Caco-2 (cell line): ENCODE data around the gene IL1RL1. TPM values are rescaled to one million over a fixed set of nuclear protein-coding genes. Genes with fewer than 3 reads are reported as not detected.

ENCODE experiments used
- BruUV-seq: library from RNA; stranded (reverse); fragments of 400-500 nt; replicated peaks from 2 replicates; lab custom pipeline; 2021; lab: Mats Ljungman, UMichigan
- CTCF ChIA-PET: fragments of 300-600 bp; sonication (Branson Sonifier 250); formaldehyde crosslinking; loops from one replicate; lab custom pipeline; 2022; ENCODE audit warnings: antibody characterized with exemption; lab: Charles Lee
- POLR2A ChIA-PET: fragments of 300-600 bp; sonication (Branson Sonifier 250); formaldehyde crosslinking; loops from one replicate; lab custom pipeline; 2022; ENCODE audit warnings: antibody characterized with exemption; lab: Charles Lee
- DNase-seq, 2 experiments: peaks; one replicate each; pipeline versions ENCODE4 v3.0.0 to v3.0.0-alpha.2; 2020 to 2022
- H3K27me3 ChIP-seq: replicated peaks from 2 replicates; pipeline ENCODE4 v1.6.0; 2011; ENCODE audit warnings: low read length; ENCODE audit not compliant: control insufficient read depth, insufficient read depth
- H3K36me3 ChIP-seq: 2 replicates; pipeline ENCODE4 v1.5.1; 2011; ENCODE audit warnings: low read length; ENCODE audit not compliant: control insufficient read depth, insufficient read depth
- H3K4me1 ChIP-seq: fragments of 250-450 bp; sonication (Bioruptor Pico); 2 replicates; pipeline ENCODE4 v1.5.1; 2020; ENCODE audit warnings: mild to moderate bottlenecking
- H3K4me3 ChIP-seq: 2 replicates; pipeline ENCODE4 v1.5.1; 2011; ENCODE audit warnings: low read depth, mild to moderate bottlenecking, control low read depth, low read length
- H3K9me3 ChIP-seq: fragments of 250-450 bp; sonication (Bioruptor Pico); 2 replicates; pipeline ENCODE4 v1.5.1; 2020; ENCODE audit warnings: mild to moderate bottlenecking, moderate library complexity
- H3K27ac Mint-ChIP-seq: one replicate; pipeline ENCODE4 v1.8.0; 2022; ENCODE audit warnings: mixed read lengths; ENCODE audit not compliant: unreplicated experiment
- H3K27me3 Mint-ChIP-seq: one replicate; pipeline ENCODE4 v1.8.0; 2022; ENCODE audit warnings: mixed read lengths; ENCODE audit not compliant: insufficient read depth, unreplicated experiment
- H3K36me3 Mint-ChIP-seq: one replicate; pipeline ENCODE4 v1.8.0; 2022; ENCODE audit warnings: mild to moderate bottlenecking, mixed read lengths; ENCODE audit not compliant: insufficient read depth, unreplicated experiment
- H3K4me1 Mint-ChIP-seq: one replicate; pipeline ENCODE4 v1.8.0; 2022; ENCODE audit warnings: low read depth, mixed read lengths; ENCODE audit not compliant: unreplicated experiment
- H3K4me3 Mint-ChIP-seq: one replicate; pipeline ENCODE4 v1.8.0; 2022; ENCODE audit warnings: mild to moderate bottlenecking, moderate library complexity, mixed read lengths; ENCODE audit not compliant: unreplicated experiment
- H3K9me3 Mint-ChIP-seq: one replicate; pipeline ENCODE4 v1.8.0; 2022; ENCODE audit warnings: mixed read lengths; ENCODE audit not compliant: unreplicated experiment
- intact Hi-C: fragments of 100-400 bp; cut with micrococcal nuclease; formaldehyde crosslinking; loops from one replicate; pipeline ENCODE4 v1.10.0; 2022; ENCODE audit not compliant: unreplicated experiment
- total RNA-seq: library from RNA; stranded (reverse); gene quantifications from 2 replicates; pipeline ENCODE4 v1.2.3, GENCODE V29; 2022
- TF ChIP-seq, protein P1 (sequence below), 2 experiments: fragments of 200-600 bp in 1 of 2; IDR thresholded peaks; 1 replicate in 1 of 2; 2 replicates in 1 of 2; pipeline versions ENCODE4 v1.5.1 to v1.8.0; 2011 to 2022; ENCODE audit warnings: antibody characterized with exemption in 1 of 2, control low read depth in 1 of 2, inconsistent platforms in 1 of 2, low read depth in 1 of 2, low read length in 1 of 2, mild to moderate bottlenecking in 1 of 2, moderate library complexity in 1 of 2; ENCODE audit not compliant: insufficient read depth in 1 of 2, severe bottlenecking in 1 of 2, unreplicated experiment in 1 of 2

Gene IL1RL1
- total RNA-seq, 1 experiment from 2014 or later = not detected

DNA sequence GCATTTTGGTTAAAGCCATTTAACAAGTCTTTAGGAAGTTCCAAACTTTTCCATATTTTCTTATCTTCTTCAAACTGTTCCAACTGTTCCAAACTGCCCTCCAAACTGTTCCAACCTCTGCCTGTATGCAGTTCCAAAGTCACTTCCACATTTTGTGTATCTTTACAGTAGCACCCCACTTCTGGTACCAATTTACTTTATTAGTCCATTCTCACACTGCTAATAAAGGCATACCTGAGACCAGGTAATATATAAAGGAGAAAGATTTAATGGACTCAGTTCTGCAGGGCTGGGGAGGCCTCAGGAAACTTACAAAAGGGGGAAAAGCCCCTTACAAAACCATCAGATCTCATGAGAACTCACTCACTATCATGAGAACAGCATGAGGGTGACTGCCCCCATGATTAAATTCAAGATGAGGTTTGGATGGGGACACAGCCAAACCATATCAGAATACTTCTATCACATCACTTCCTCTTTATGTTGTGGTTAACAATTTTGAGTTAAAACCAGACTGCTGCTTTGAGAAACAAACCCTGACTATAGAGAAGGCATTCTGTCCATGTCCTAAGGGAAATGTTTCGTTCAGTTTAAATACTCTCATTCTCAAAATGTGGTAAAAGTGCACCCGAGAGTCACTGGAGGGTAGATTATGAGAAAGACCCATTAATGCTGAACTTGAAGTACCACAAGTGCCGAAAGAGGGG is 55.2 kb downstream of the IL1RL1 start:
- POLR2A ChIA-PET = no interaction called here
- TF ChIP-seq, protein P1, sequence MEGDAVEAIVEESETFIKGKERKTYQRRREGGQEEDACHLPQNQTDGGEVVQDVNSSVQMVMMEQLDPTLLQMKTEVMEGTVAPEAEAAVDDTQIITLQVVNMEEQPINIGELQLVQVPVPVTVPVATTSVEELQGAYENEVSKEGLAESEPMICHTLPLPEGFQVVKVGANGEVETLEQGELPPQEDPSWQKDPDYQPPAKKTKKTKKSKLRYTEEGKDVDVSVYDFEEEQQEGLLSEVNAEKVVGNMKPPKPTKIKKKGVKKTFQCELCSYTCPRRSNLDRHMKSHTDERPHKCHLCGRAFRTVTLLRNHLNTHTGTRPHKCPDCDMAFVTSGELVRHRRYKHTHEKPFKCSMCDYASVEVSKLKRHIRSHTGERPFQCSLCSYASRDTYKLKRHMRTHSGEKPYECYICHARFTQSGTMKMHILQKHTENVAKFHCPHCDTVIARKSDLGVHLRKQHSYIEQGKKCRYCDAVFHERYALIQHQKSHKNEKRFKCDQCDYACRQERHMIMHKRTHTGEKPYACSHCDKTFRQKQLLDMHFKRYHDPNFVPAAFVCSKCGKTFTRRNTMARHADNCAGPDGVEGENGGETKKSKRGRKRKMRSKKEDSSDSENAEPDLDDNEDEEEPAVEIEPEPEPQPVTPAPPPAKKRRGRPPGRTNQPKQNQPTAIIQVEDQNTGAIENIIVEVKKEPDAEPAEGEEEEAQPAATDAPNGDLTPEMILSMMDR (IDR thresholded peaks at IDR 0.05; ENCODE audit: insufficient read depth in 1 of 2, low read depth in 1 of 2, low read length in 1 of 2, severe bottlenecking in 1 of 2, unreplicated experiment in 1 of 2) = no peak
- Histone ChIP-seq H3K36me3 (no peaks in the 10 kb centered on the region), H3K9me3 (peaks cover 6% of the 10 kb centered on the region; the same call in 1 of the 2 replicates), H3K4me3 (no peak overlapping the region), H3K4me1 (no peaks in the 10 kb centered on the region), H3K27me3 (no peaks in the 10 kb centered on the region)
- peaks cover 24% of the 10 kb centered on the region for H3K9me3 Mint-ChIP-seq
- CTCF ChIA-PET = no interaction called here
- intact Hi-C loops = no loop called here
- H3K27me3 Mint-ChIP-seq = peaks cover 9% of the 10 kb centered on the region
- no peak overlapping the region for H3K4me3 Mint-ChIP-seq
- no peaks in the 10 kb centered on the region for H3K36me3 Mint-ChIP-seq
- no peak overlapping the region for H3K27ac Mint-ChIP-seq
- no peaks in the 10 kb centered on the region for H3K4me1 Mint-ChIP-seq
- BruUV-seq = no TSS peak
- DNase-seq = no peak

DNA sequence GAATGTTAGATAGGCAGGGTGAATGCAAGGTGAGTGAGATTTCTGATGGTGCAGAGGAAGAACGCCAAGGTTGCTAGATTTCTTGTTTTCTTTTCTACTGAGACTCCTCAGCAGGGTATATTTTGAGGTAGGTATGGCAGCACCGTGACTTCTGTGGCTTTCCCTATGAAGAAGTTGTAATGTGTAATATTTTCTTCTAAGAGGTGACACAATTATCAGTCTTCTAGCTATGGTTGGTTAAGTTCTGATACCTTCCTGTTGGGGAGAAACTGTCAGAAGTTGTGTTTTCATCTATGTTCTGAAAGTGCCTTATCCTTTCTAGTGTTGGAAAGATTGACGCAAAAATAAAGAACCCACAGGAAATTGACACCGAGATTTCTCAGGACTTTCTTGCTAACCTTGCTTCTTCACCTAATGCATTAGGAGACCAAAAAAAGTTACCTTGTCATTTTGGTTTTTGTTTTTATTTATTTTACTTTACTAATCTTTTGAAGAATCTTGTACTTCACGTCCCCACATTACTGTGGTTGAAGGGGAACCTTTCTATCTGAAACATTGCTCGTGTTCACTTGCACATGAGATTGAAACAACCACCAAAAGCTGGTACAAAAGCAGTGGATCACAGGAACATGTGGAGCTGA is 56.1 kb downstream of the IL1RL1 start:
- Mint-ChIP-seq H3K9me3 (peaks cover 24% of the 10 kb centered on the region), H3K27me3 (peaks cover 9% of the 10 kb centered on the region)
- CTCF ChIA-PET = no interaction called here

DNA sequence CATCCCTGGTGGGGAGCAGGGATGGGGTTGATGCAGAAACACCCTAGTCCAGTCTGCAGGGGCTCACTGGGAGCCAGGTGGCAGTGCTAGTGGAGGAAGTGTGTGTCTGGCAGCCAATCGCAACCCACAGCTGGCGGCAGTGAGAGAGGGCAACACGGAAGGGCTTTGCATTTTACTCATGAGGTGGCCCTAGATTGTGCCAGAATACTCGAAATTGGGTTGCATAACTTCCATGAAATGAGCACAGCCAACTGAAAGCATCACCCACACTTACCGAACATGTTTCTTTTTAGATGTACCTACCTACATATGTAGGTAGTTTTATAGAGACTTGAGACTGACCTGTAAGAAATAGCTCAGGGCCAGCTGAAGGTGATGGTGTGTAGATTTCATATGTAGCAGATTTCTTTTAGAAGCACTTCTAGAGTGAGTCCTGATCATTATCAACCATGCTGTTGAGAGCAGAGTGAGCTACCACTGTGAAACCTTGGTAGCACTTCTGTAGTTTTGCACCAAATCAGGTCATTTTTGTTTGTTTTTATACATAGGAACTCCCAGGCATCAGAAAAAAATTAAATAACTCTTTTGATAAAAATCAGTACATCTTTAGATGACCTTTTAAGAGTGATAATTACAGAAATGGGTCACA is 57.2 kb downstream of the IL1RL1 start:
- BruUV-seq = no TSS peak
- no peaks in the 10 kb centered on the region for H3K27me3 ChIP-seq
- Mint-ChIP-seq H3K4me3 (no peak overlapping the region), H3K36me3 (no peaks in the 10 kb centered on the region), H3K9me3 (peaks cover 24% of the 10 kb centered on the region), H3K4me1 (no peaks in the 10 kb centered on the region), H3K27me3 (peaks cover 9% of the 10 kb centered on the region), H3K27ac (no peak overlapping the region)
- POLR2A ChIA-PET = no interaction called here
- H3K4me3 ChIP-seq = no peak overlapping the region
- TF ChIP-seq, protein P1 (IDR thresholded peaks at IDR 0.05; ENCODE audit: insufficient read depth in 1 of 2, low read depth in 1 of 2, low read length in 1 of 2, severe bottlenecking in 1 of 2, unreplicated experiment in 1 of 2) = no peak
- intact Hi-C loops = no loop called here
- H3K4me1 ChIP-seq = no peaks in the 10 kb centered on the region
- peaks cover 6% of the 10 kb centered on the region; the same call in 1 of the 2 replicates for H3K9me3 ChIP-seq
- no peaks in the 10 kb centered on the region for H3K36me3 ChIP-seq
- CTCF ChIA-PET = no interaction called here
- DNase-seq = no peak

More for the DNA sequence above, 56.1 kb downstream of the IL1RL1 start:
- intact Hi-C loops = no loop called here
- no peak for DNase-seq
- Histone ChIP-seq H3K27me3 (no peaks in the 10 kb centered on the region), H3K9me3 (peaks cover 6% of the 10 kb centered on the region; the same call in 1 of the 2 replicates), H3K36me3 (no peaks in the 10 kb centered on the region), H3K4me1 (no peaks in the 10 kb centered on the region), H3K4me3 (no peak overlapping the region)
- no peaks in the 10 kb centered on the region for H3K36me3 Mint-ChIP-seq
- H3K4me3 Mint-ChIP-seq = no peak overlapping the region
- POLR2A ChIA-PET = no interaction called here
- no TSS peak for BruUV-seq
- H3K27ac Mint-ChIP-seq = no peak overlapping the region
- TF ChIP-seq, protein P1 (IDR thresholded peaks at IDR 0.05; ENCODE audit: insufficient read depth in 1 of 2, low read depth in 1 of 2, low read length in 1 of 2, severe bottlenecking in 1 of 2, unreplicated experiment in 1 of 2) = no peak
- no peaks in the 10 kb centered on the region for H3K4me1 Mint-ChIP-seq
